HS-27A (cell line): ENCODE data around the gene RPS27A.
A peak's percentile ranks its signal among the peaks of the same experiment; 100 is the strongest.
"Not testable (repeated sequence)": the region's sequence is repeated elsewhere in the genome, so short reads cannot be mapped to it uniquely, and the experiment has no call there.

Source experiments
- DNase-seq: peaks from one replicate; pipeline ENCODE4 v3.0.0-alpha.2; 2012; ENCODE audit warnings: low read depth, missing footprints

Gene RPS27A

GRCh38 chr2:55239656-55240222 is 7.3 kb downstream of the RPS27A start:
- DNase-seq = no peak

- not testable (repeated sequence) for DNase-seq
These were observed 9.1 kb downstream of the RPS27A start for GRCh38 chr2:55241582-55241981.

- DNase-seq = no peak
These were observed 10.1 kb downstream of the RPS27A start for GRCh38 chr2:55242617-55243016.

- no peak for DNase-seq
These were observed 12.9 kb downstream of the RPS27A start for GRCh38 chr2:55245411-55245810.

- DNase-seq = no peak
These were observed 14.5 kb downstream of the RPS27A start for GRCh38 chr2:55247025-55247424.

GRCh38 chr2:55252832-55253231 is 20.3 kb downstream of the RPS27A start:
- no peak for DNase-seq

GRCh38 chr2:55259586-55259985 is 27.1 kb downstream of the RPS27A start:
- not testable (repeated sequence) for DNase-seq

GRCh38 chr2:55268288-55268906 is 35.9 kb downstream of the RPS27A start:
- no peak for DNase-seq

GRCh38 chr2:55268907-55269644 is 36.6 kb downstream of the RPS27A start, which contains the start of gene MTIF2:
MTIF2 (minus strand) TSS chr2:55269231; CDS start chr2:55263858, 5,373 bp downstream.
- DNase-seq = peak; percentile 83

- DNase-seq = no peak
These were observed 37.1 kb downstream of the RPS27A start for GRCh38 chr2:55269645-55269990.

- DNase-seq = not testable (repeated sequence)
These were observed 41.9 kb downstream of the RPS27A start for GRCh38 chr2:55274346-55274745.

GRCh38 chr2:55277310-55277709 is 44.8 kb downstream of the RPS27A start:
- DNase-seq = no peak

- DNase-seq = not testable (repeated sequence)
These were observed 46.8 kb downstream of the RPS27A start for GRCh38 chr2:55279214-55279835.

GRCh38 chr2:55279859-55280424 is 47.5 kb downstream of the RPS27A start:
- DNase-seq = not testable (repeated sequence)

- DNase-seq = not testable (repeated sequence)
These were observed 48.5 kb downstream of the RPS27A start for GRCh38 chr2:55280851-55281546.

GRCh38 chr2:55282110-55282917 is 49.8 kb downstream of the RPS27A start:
- DNase-seq = peak; percentile 38

GRCh38 chr2:55283083-55283482 is 50.6 kb downstream of the RPS27A start:
- DNase-seq = no peak
